Measurements from ENCODE around the gene IMMT. TPM values are rescaled to one million over a fixed set of nuclear protein-coding genes. Genes with fewer than 3 reads are reported as not detected.

Gene IMMT
- total RNA-seq, 1 experiment from 2014 or later: 112 TPM

DNA sequence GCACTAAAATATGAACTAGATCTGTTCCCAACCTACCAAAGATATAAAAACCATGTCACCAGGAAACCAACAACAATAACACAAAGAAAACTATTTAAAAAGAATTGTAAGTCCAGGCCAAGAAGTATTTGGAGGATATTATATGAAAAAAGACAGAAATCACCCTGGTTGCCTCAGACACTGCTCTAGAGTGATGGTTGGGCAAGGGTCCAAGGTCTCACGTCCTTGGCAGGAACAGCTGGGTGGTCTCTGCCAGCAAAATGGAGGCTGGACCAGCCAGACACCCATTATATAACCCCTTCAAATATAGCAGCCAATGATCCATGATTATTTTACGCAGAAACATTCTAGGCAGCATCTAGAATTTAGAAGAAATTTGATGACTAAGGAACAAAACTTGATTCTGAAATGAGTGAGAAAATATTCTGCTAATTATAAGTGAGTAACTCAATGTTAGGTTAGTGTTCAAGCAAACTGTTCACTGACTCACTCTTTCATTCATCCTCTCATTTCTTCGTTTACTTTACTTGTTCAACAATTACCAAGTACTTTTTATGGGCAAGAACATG is 39.4 kb upstream of the IMMT start:
- no peak overlapping the region for H3K27ac ChIP-seq (ENCODE audit: insufficient read length, low read depth, low read length)
- no peak overlapping the region for H3K56ac ChIP-seq (ENCODE audit: insufficient read length, low read depth, low read length)
- H3K4me2 ChIP-seq (ENCODE audit: insufficient read depth, insufficient read length, low read length): no peak overlapping the region
- no peak overlapping the region for H3K23ac ChIP-seq (ENCODE audit: insufficient read length, low read depth, low read length)
- Mint-ChIP-seq H3K9me3 (no peaks in the 10 kb centered on the region), H3K27me3 (ENCODE audit: low read depth) (no peaks in the 10 kb centered on the region), H3K4me1 (peaks cover 7 to 10% of the 10 kb centered on the region in 2 experiments), H3K4me3 (no peak overlapping the region), H3K27ac (no peak overlapping the region), H3K36me3 (ENCODE audit: insufficient read depth in 1 of 3, low read depth in 3 of 3) (no peaks in the 10 kb centered on the region)
- peaks cover 2% of the 10 kb centered on the region for H4K20me1 ChIP-seq (ENCODE audit: control insufficient read depth, insufficient read depth, insufficient read length)
- H2BK120ac ChIP-seq (ENCODE audit: low read depth, low read length, poor library complexity, severe bottlenecking): no peak overlapping the region
- no peak for TF ChIP-seq CTCF (conservative IDR thresholded peaks at IDR 0.05)
- no peak overlapping the region for H3T11ph ChIP-seq (ENCODE audit: low read length)
- no peak overlapping the region for H2BK20ac ChIP-seq (ENCODE audit: low read depth, low read length, poor library complexity, severe bottlenecking)
- WGBS (ENCODE audit: extremely low coverage, insufficient read length, low lambda C conversion rate): no CpG with 5 or more reads among the region's 3 CpGs
- H2BK5ac ChIP-seq (ENCODE audit: insufficient read length, low read length): no peak overlapping the region
- H3K4ac ChIP-seq (ENCODE audit: low read depth, low read length): no peak overlapping the region
- no peaks in the 10 kb centered on the region; the same call in 1 of the 2 replicates for H3K4me1 ChIP-seq (ENCODE audit: insufficient read depth, low read length)
- H3K14ac ChIP-seq (ENCODE audit: insufficient read depth, low read length): no peak overlapping the region
- no peaks in the 10 kb centered on the region for H3K9me3 ChIP-seq (ENCODE audit: control insufficient read depth, low read depth, low read length)
- H3K18ac ChIP-seq (ENCODE audit: insufficient read length, low read depth, low read length): no peak overlapping the region
- no peak for DNase-seq
- no peaks in the 10 kb centered on the region for H3K79me1 ChIP-seq (ENCODE audit: insufficient read depth, low read depth, low read length, poor library complexity, severe bottlenecking)
- H4K8ac ChIP-seq (replicated peaks; ENCODE audit: insufficient read length, low read depth, low read length): no peak overlapping the region
- no peak overlapping the region for H2AFZ ChIP-seq (ENCODE audit: low read length)
- H2BK15ac ChIP-seq (ENCODE audit: low read depth, low read length): no peak overlapping the region
- H4K91ac ChIP-seq (ENCODE audit: insufficient read length, low read depth, low read length): no peak overlapping the region
- H2AK5ac ChIP-seq (ENCODE audit: insufficient read length, low read length): no peak overlapping the region
- H3K27me3 ChIP-seq (ENCODE audit: insufficient read depth, low read length): no peaks in the 10 kb centered on the region
- H2BK12ac ChIP-seq (ENCODE audit: insufficient read length, low read depth, low read length): no peak overlapping the region
- no peaks in the 10 kb centered on the region for H3K23me2 ChIP-seq (ENCODE audit: insufficient read length, low read depth, low read length, poor library complexity, severe bottlenecking)
- H3K79me2 ChIP-seq (ENCODE audit: insufficient read depth, low read length): no peaks in the 10 kb centered on the region
- no peak overlapping the region for H3K9ac ChIP-seq (ENCODE audit: extremely low read depth, insufficient read length, low read length)
- H4K5ac ChIP-seq (ENCODE audit: insufficient read length, low read depth, low read length): no peak overlapping the region

Measured in H9 (cell line).